ENCODE data around the gene RBL1. TPM values are rescaled to one million over a fixed set of nuclear protein-coding genes. Genes with fewer than 3 reads are reported as not detected.

The RBL1 gene
- total and polyA plus RNA-seq, 12 donors = 0.97 to 6.5 (median 3.8) TPM

DNA sequence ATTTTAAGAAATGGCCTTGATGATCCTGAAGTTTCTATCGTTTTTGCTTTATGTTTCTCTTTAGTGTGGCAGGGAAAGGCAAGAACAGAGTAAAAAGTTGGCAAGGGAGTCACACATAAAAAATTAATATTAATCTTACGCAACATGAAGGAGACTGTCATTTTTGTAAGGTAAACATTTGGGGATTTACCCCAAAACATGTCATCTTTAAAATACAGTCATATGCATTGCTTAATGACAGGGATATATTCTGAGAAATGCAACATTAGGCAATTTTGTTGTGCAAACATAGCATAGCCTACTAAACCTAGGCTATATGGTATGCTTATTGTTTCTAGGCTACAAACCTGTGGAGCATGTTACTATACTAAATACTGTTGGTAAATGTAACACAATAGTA is 5.4 kb downstream of the RBL1 start:
- no peak for ATAC-seq
- Histone ChIP-seq H3K27ac (no peak overlapping the region), H3K4me3 (no peak overlapping the region), H3K9me3 (no peaks in the 10 kb centered on the region), H3K36me3 (peaks cover 0 to 54% (median 0%) of the 10 kb centered on the region in 9 donors), H3K4me1 (peaks cover 0 to 14% (median 9%) of the 10 kb centered on the region in 9 donors), H3K27me3 (no peaks in the 10 kb centered on the region)
- 83 to 91% methylated on average over 2 of the region's 2 CpGs for WGBS, 2 donors
- intact Hi-C loops (cut with DNase I) = no loop called here
- no peak for DNase-seq
- TF ChIP-seq, protein P1, sequence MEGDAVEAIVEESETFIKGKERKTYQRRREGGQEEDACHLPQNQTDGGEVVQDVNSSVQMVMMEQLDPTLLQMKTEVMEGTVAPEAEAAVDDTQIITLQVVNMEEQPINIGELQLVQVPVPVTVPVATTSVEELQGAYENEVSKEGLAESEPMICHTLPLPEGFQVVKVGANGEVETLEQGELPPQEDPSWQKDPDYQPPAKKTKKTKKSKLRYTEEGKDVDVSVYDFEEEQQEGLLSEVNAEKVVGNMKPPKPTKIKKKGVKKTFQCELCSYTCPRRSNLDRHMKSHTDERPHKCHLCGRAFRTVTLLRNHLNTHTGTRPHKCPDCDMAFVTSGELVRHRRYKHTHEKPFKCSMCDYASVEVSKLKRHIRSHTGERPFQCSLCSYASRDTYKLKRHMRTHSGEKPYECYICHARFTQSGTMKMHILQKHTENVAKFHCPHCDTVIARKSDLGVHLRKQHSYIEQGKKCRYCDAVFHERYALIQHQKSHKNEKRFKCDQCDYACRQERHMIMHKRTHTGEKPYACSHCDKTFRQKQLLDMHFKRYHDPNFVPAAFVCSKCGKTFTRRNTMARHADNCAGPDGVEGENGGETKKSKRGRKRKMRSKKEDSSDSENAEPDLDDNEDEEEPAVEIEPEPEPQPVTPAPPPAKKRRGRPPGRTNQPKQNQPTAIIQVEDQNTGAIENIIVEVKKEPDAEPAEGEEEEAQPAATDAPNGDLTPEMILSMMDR (IDR thresholded peaks at IDR 0.05) = no peak

DNA sequence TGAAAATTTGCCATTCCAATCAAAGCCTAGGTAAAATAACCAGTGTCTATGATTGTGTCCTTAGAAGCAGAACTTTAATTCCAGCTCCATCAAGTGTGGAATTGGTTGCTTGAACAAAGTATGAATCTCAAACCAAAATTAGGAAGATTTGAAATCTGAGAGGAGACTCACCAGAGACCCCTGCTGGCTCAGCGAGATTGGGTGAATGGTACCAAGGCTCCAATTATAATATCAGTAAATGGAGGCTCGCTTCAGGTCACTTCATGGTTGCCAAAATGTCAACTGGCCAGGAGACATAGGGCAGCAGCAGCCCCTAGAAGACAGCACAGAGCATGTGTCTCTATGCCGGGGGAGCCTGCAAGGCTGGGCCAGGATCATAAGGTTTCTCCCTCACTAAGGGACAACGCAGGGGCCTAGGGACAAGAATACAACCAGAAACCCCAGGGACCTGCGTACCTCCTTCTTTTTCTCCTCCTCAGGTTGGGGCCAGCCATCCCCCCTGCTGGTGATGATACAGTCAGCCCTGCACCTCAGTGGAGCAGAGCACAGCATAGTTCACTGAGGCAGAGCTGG is 14.0 kb downstream of the RBL1 start:
- WGBS, 2 donors = 92 to 94% methylated on average over 5 of the region's 5 CpGs
- DNase-seq = no peak
- intact Hi-C loops (cut with DNase I) = no loop called here

DNA sequence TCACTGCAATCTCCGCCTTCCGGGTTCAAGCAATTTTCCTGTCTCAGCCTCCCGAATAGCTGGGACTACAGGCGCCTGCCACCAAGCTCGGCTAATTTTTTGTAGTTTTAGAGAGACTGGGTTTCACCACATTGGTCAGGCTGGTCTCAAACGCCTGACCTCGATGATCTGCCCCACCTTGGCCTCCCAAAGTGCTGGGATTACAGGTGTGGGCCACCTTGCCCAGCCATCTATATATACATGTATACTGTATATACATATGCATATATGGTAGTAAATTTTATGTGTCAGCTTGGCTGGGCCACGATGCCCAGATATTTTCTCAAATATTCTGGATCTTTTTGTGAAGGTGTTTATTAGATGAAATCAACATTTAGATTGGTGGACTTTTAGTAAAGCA is 18.8 kb downstream of the RBL1 start:
- intact Hi-C loops (cut with DNase I) = no loop called here
- peaks cover 0 to 40% (median 0%) of the 10 kb centered on the region in 9 donors for H3K36me3 ChIP-seq
- H3K9me3 ChIP-seq = peaks cover 0 to 11% (median 0%) of the 10 kb centered on the region in 11 donors
- no peaks in the 10 kb centered on the region for H3K4me1 ChIP-seq
- no peak overlapping the region for H3K27ac ChIP-seq
- no peak overlapping the region for H3K4me3 ChIP-seq
- TF ChIP-seq, protein P1 (IDR thresholded peaks at IDR 0.05) = no peak
- WGBS, 2 donors = 97 to 98% methylated on average over 8 of the region's 8 CpGs
- ATAC-seq = no peak
- DNase-seq = no peak
- H3K27me3 ChIP-seq = no peaks in the 10 kb centered on the region

More for the DNA sequence above, 14.0 kb downstream of the RBL1 start:
- Histone ChIP-seq H3K27me3 (no peaks in the 10 kb centered on the region), H3K4me1 (no peaks in the 10 kb centered on the region), H3K27ac (no peak overlapping the region), H3K4me3 (no peak overlapping the region), H3K36me3 (peaks cover 0 to 54% (median 0%) of the 10 kb centered on the region in 9 donors), H3K9me3 (no peaks in the 10 kb centered on the region)
- peak in 1 of 8 donors; percentile 16 for ATAC-seq
- TF ChIP-seq, protein P1 (IDR thresholded peaks at IDR 0.05) = peak in 6 of 9 donors; percentile 8 to 50 (median 16)

DNA sequence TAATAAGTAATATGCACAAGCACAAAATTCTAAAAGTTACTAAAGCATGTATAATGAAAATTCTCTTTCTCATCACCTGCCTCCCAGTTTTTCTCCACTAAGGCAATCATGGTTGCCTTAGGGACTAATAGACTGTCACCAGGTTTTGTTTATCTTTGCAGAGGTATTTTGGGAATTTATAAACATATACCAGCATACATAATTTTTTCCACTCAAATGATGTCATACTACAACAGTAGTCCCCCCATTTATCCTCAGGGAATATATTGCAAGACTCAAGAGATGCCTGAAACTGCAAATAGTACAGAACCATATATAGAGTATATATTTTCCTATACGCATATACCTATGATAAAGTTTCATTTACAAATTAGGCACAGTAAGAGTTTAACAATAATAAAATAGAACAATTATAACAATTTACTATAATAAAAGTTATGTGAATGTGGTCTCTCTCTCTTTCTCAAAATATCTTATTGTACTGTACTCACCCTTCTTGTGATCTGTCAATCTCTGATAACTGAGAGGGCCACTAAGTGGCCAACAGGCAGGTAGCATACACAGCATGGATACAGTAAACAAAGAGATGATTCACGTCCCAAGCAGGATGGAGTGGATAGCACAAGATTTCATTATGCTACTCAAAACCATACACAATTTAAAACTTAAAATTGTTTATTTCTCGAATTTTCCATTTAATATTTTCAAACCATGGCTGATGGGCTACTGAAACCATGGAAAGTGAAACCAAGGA is 19.7 kb downstream of the RBL1 start:
- Histone ChIP-seq H3K4me1 (peaks cover 0 to 3% (median 0%) of the 10 kb centered on the region in 9 donors), H3K36me3 (peaks cover 0 to 31% (median 0%) of the 10 kb centered on the region in 9 donors), H3K27me3 (no peaks in the 10 kb centered on the region), H3K27ac (no peak overlapping the region), H3K4me3 (no peak overlapping the region), H3K9me3 (peaks cover 0 to 11% (median 0%) of the 10 kb centered on the region in 11 donors)
- 83 to 86% methylated on average over 3 of the region's 3 CpGs for WGBS, 2 donors
- TF ChIP-seq, protein P1 (IDR thresholded peaks at IDR 0.05) = no peak
- DNase-seq (no peak), ATAC-seq (no peak)
- intact Hi-C loops (cut with DNase I) = no loop called here

All from heart right ventricle (tissue), 16 donors.